Activated CD4-positive, alpha-beta memory T cell treated with anti-CD3 and anti-CD28 coated beads for 36 hours (primary cell): ENCODE measurements around the gene GOT1. TPM values are rescaled to one million over a fixed set of nuclear protein-coding genes. Genes with fewer than 3 reads are reported as not detected.

Experiments
- total RNA-seq, 2 experiments: library from RNA; stranded (reverse); gene quantifications; one replicate each; pipeline ENCODE4 v1.2.3, GENCODE V29; 2021

GOT1 gene
- total RNA-seq, 2 experiments from 2014 or later: 51.6 to 54.9 TPM

Other genes with a start within 250 kb of the GOT1 start
- not detected for gene HPSE2, start 194.8 kb downstream of the GOT1 start, total RNA-seq
- gene CNNM1, start 101.3 kb downstream of the GOT1 start, total RNA-seq: under 1 TPM; 0.41 to 0.43 TPM
- gene NKX2-3, start 102.3 kb upstream of the GOT1 start, total RNA-seq: not detected
- gene SLC25A28, start 189.8 kb upstream of the GOT1 start, total RNA-seq: 10 to 100 TPM; 69.9 to 70.9 TPM
- gene ENTPD7, start 228.9 kb upstream of the GOT1 start, total RNA-seq: 1 to 10 TPM; 3.0 to 3.3 TPM